ENCODE measurements around the gene KREMEN1. TPM values are rescaled to one million over a fixed set of nuclear protein-coding genes. Genes with fewer than 3 reads are reported as not detected.

Gene KREMEN1
- total RNA-seq, 2 donors from 2014 or later, result 20.2 to 20.7 TPM

DNA sequence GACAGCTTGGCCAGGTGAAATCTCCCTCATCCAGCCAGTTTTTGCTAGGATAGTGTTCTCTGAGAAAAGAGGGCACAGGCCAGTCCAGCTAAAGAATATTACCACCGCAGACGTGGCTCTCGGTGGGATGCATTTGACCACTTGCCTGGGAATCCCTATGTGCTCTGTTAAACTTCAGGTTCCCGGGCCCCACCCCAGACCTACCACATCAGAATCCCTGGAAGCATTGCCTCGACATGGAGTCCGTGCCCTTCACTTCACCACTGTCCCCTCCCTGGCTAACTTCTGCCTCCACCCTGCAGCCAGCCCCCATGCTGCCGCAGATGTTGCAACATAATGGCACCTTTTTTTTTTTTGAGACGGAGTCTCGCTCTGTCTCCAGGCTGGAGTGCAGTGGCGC is 76.0 kb downstream of the KREMEN1 start:
- H3K4me3 ChIP-seq, result no peak overlapping the region
- no peak overlapping the region for H3K27ac ChIP-seq
- H3K36me3 ChIP-seq, result no peaks in the 10 kb centered on the region
- TF ChIP-seq, protein P1, sequence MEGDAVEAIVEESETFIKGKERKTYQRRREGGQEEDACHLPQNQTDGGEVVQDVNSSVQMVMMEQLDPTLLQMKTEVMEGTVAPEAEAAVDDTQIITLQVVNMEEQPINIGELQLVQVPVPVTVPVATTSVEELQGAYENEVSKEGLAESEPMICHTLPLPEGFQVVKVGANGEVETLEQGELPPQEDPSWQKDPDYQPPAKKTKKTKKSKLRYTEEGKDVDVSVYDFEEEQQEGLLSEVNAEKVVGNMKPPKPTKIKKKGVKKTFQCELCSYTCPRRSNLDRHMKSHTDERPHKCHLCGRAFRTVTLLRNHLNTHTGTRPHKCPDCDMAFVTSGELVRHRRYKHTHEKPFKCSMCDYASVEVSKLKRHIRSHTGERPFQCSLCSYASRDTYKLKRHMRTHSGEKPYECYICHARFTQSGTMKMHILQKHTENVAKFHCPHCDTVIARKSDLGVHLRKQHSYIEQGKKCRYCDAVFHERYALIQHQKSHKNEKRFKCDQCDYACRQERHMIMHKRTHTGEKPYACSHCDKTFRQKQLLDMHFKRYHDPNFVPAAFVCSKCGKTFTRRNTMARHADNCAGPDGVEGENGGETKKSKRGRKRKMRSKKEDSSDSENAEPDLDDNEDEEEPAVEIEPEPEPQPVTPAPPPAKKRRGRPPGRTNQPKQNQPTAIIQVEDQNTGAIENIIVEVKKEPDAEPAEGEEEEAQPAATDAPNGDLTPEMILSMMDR (IDR thresholded peaks at IDR 0.05), result no peak
- DNase-seq, result no peak
- H3K9me3 ChIP-seq, result no peaks in the 10 kb centered on the region
- H3K27me3 ChIP-seq, result no peaks in the 10 kb centered on the region
- intact Hi-C loops (cut with DNase I), result no loop called here
- H3K4me1 ChIP-seq, result no peaks in the 10 kb centered on the region
- H3K9ac ChIP-seq (ENCODE audit: low read depth in 2 of 2, low read length in 2 of 2), result no peak overlapping the region

DNA sequence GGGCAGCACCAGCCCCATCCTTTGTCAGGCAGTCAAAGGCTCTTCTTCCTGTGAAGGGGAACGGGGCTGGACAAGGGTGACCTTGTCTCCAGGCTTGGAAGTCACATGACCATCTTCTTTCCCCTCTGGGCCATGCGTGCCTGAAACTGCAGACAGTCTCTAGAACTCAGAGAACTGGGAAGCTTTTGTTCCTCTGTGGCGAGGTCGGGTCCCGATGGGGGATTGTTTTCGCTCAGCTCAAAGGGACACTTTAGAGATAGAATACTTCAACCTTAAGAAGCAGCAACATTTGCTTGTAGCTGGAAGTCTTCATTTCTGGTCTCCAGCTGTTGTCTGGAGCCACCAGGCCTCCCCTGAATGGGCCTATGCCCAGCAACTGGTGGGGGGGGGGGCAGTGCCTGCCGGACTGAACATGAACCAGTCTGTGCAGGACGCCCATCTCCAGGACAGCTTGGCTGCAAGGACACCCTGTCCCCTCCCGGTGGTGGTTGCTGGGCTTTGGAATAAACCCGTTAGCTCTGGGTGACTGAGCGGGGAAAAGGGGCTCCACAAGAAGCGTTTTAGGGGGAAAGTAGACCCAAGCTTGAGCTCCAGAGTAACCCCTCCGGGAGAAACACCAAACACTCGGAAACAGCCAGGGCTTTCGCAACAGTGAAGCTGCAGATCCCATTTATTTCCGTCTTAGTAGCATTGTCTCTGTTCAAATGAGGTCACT is 77.2 kb downstream of the KREMEN1 start:
- DNase-seq, result no peak
- Histone ChIP-seq H3K36me3 (no peaks in the 10 kb centered on the region), H3K27me3 (no peaks in the 10 kb centered on the region), H3K9me3 (no peaks in the 10 kb centered on the region), H3K4me1 (no peaks in the 10 kb centered on the region), H3K4me3 (no peak overlapping the region), H3K9ac (ENCODE audit: low read depth in 2 of 2, low read length in 2 of 2) (no peak overlapping the region), H3K27ac (peak overlapping the region; percentile 32)
- intact Hi-C loops (cut with DNase I), result loop anchor here (10.0 kb wide), 2 partner anchors 105 to 295 kb away; no protein-coding TSS in a partner anchor
- TF ChIP-seq, protein P1 (IDR thresholded peaks at IDR 0.05), result no peak

GRCh38 chr22:29150701-29151100 is 77.9 kb downstream of the KREMEN1 start:
- intact Hi-C loops (cut with DNase I), result loop anchor here (10.0 kb wide), 2 partner anchors 106 to 296 kb away; no protein-coding TSS in a partner anchor
- Histone ChIP-seq H3K9ac (ENCODE audit: low read depth in 2 of 2, low read length in 2 of 2) (no peak overlapping the region), H3K4me3 (no peak overlapping the region), H3K27ac (no peak overlapping the region), H3K4me1 (no peaks in the 10 kb centered on the region), H3K9me3 (no peaks in the 10 kb centered on the region), H3K36me3 (no peaks in the 10 kb centered on the region), H3K27me3 (no peaks in the 10 kb centered on the region)
- TF ChIP-seq, protein P1 (IDR thresholded peaks at IDR 0.05), result no peak
- no peak for DNase-seq

DNA sequence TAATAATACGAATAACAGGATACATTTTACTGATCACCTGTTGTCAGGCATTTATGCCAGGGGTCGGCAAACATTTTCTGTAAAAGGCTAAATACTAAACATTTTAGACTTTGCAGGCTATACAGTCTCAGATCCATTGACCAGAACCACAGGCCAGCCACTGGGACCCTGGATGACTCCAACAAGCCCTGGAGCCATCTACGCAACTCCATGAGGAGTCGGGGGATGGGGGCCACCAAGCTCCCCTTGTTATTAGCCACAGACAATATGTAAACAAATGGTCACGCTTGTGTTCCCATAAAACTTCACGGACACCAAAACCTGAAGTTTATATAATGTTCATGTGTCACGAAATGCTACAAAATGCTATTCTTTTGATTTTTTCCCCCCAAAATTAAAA is 78.5 kb downstream of the KREMEN1 start:
- intact Hi-C loops (cut with DNase I), result loop anchor here (10.0 kb wide), 2 partner anchors 107 to 297 kb away; no protein-coding TSS in a partner anchor
- DNase-seq, result no peak
- no peak overlapping the region for H3K9ac ChIP-seq (ENCODE audit: low read depth in 2 of 2, low read length in 2 of 2)
- H3K4me1 ChIP-seq, result no peaks in the 10 kb centered on the region
- H3K9me3 ChIP-seq, result no peaks in the 10 kb centered on the region
- TF ChIP-seq, protein P1 (IDR thresholded peaks at IDR 0.05), result no peak
- H3K4me3 ChIP-seq, result no peak overlapping the region
- no peaks in the 10 kb centered on the region for H3K36me3 ChIP-seq
- H3K27ac ChIP-seq, result no peak overlapping the region
- H3K27me3 ChIP-seq, result no peaks in the 10 kb centered on the region

DNA sequence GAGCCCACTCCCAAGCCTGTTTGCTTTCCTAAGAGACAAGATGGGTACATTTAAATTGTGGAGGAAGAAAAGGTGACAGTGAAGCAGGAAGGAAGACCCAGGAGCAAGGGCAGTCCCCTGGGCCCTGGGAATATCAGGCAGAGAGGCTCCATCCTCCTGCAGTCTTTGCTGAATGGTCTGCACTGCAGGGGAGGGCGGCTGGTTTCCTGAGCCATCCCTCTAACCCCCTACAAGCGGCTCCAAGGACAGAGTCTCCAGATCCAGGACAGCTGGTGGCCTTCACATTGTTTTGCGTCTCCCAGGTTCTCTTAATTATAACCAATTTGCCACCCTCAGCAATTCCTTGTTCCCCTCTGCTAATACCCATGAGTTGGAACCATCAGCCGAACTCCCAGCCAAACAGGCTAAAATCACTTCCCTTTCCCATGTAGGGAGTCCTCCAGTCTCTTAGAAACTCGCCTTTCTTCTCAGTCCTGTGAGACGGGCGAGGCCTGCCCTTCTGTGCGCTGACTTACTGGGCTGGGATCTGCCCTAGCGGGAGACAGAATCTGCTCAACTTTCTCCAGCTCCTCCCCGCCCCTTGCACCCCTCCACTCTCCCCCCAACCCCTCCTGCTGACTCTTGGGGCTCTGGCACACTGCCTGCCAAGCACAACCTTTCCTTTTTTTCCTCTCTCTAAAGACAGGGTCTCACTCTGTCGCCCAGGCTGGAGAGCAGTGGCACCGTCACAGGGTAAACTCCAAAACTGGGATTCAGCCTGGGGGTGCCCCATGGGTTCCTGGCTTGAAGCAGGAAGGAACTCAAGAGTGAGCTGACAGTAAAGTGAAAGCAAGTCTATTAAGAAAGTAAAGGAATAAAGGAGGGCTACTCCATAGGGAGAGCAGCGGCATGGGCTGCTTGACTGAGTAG is 79.5 kb downstream of the KREMEN1 start:
- no peaks in the 10 kb centered on the region for H3K4me1 ChIP-seq
- H3K9me3 ChIP-seq, result no peaks in the 10 kb centered on the region
- H3K27ac ChIP-seq, result peak overlapping the region; percentile 69
- no peak overlapping the region for H3K9ac ChIP-seq (ENCODE audit: low read depth in 2 of 2, low read length in 2 of 2)
- DNase-seq, result no peak
- no peaks in the 10 kb centered on the region for H3K27me3 ChIP-seq
- no peak overlapping the region for H3K4me3 ChIP-seq
- H3K36me3 ChIP-seq, result no peaks in the 10 kb centered on the region
- intact Hi-C loops (cut with DNase I), result loop anchor here (10.0 kb wide), 2 partner anchors 107 to 297 kb away; no protein-coding TSS in a partner anchor
- TF ChIP-seq, protein P1 (IDR thresholded peaks at IDR 0.05), result no peak
